Skin epidermis (tissue), 12 donors: ENCODE data around the gene SPATA25.
A peak's percentile ranks its signal among the peaks of the same experiment; 100 is the strongest.

Experiments used
- H3K27ac ChIP-seq, 21 experiments: fragments of 200-600 bp; sonication (generic) in 11 of 21; one replicate each; pipeline ENCODE4 v1.5.0; 2020; ENCODE audit warnings: mild to moderate bottlenecking in 3 of 21, inconsistent platforms in 2 of 21, moderate library complexity in 2 of 21
- H3K4me3 ChIP-seq, 7 experiments: fragments of 200-600 bp; sonication (generic) in 2 of 7; one replicate each; pipeline ENCODE4 v1.5.0; 2020; ENCODE audit warnings: inconsistent platforms in 2 of 7, mild to moderate bottlenecking in 2 of 7, moderate library complexity in 1 of 7

The SPATA25 gene

GRCh38 chr20:45899046-45899835 is 11.8 kb upstream of the SPATA25 start:
- no peak overlapping the region for H3K27ac ChIP-seq
- no peak overlapping the region for H3K4me3 ChIP-seq

- H3K4me3 ChIP-seq, result no peak overlapping the region
- H3K27ac ChIP-seq, result no peak overlapping the region
Measured at GRCh38 chr20:45898285-45898684, 10.9 kb upstream of the SPATA25 start.

- Histone ChIP-seq H3K27ac (no peak overlapping the region), H3K4me3 (no peak overlapping the region)
Measured at GRCh38 chr20:45897692-45898091, 10.3 kb upstream of the SPATA25 start.

- H3K27ac ChIP-seq, result no peak overlapping the region
- no peak overlapping the region for H3K4me3 ChIP-seq
Measured at GRCh38 chr20:45897289-45897688, 9.9 kb upstream of the SPATA25 start.

GRCh38 chr20:45896641-45897161 is 9.3 kb upstream of the SPATA25 start:
- Histone ChIP-seq H3K4me3 (no peak overlapping the region), H3K27ac (no peak overlapping the region)

GRCh38 chr20:45894797-45895196 is 7.4 kb upstream of the SPATA25 start:
- peak overlapping the region in 1 of 21 experiments; percentile 30 for H3K27ac ChIP-seq

GRCh38 chr20:45893831-45894230 is 6.4 kb upstream of the SPATA25 start:
- Histone ChIP-seq H3K27ac (peak overlapping the region in 2 of 21 experiments; percentile 25 to 31), H3K4me3 (no peak overlapping the region)

More at GRCh38 chr20:45894797-45895196, 7.4 kb upstream of the SPATA25 start:
- no peak overlapping the region for H3K4me3 ChIP-seq

- Histone ChIP-seq H3K27ac (peak overlapping the region in 8 of 21 experiments; percentile 7 to 92 (median 36)), H3K4me3 (peak overlapping the region in 1 of 7 experiments; percentile 78)
Measured at GRCh38 chr20:45892828-45893500, 5.5 kb upstream of the SPATA25 start.

GRCh38 chr20:45892049-45892825 is 4.8 kb upstream of the SPATA25 start:
- peak overlapping the region in 15 of 21 experiments; percentile 63 to 92 (median 82) for H3K27ac ChIP-seq
- peak overlapping the region; percentile 53 to 93 (median 78) for H3K4me3 ChIP-seq

- H3K4me3 ChIP-seq, result peak within 1 kb of the TSS; percentile 53 to 93 (median 78)
- peak within 1 kb of the TSS; percentile 36 to 92 (median 78) for H3K27ac ChIP-seq
Measured at GRCh38 chr20:45890985-45891983, 3.9 kb upstream of the SPATA25 start, which contains the start of the genes CTSA and NEURL2. Gene CTSA, plus strand, starts transcription at chr20:45891335. Its CDS starts 234 bp downstream, at chr20:45891569. Gene NEURL2, minus strand, starts transcription at chr20:45891208. Its CDS starts 217 bp downstream, at chr20:45890991.

- Histone ChIP-seq H3K27ac (peak overlapping the region; percentile 36 to 92 (median 78)), H3K4me3 (peak overlapping the region; percentile 53 to 93 (median 78))
Measured at GRCh38 chr20:45890077-45890984, 2.9 kb upstream of the SPATA25 start.

GRCh38 chr20:45888681-45889080 is 1.3 kb upstream of the SPATA25 start:
- no peak overlapping the region for H3K27ac ChIP-seq

GRCh38 chr20:45886590-45887345 is 654 bp downstream of the SPATA25 start:
- Histone ChIP-seq H3K27ac (no peak overlapping the region), H3K4me3 (no peak overlapping the region)

More at GRCh38 chr20:45888681-45889080, 1.3 kb upstream of the SPATA25 start:
- H3K4me3 ChIP-seq, result no peak overlapping the region

- Histone ChIP-seq H3K4me3 (no peak overlapping the region), H3K27ac (no peak overlapping the region)
Measured at GRCh38 chr20:45883100-45883469, 4.3 kb downstream of the SPATA25 start.

GRCh38 chr20:45882469-45883099 is 4.8 kb downstream of the SPATA25 start:
- H3K27ac ChIP-seq, result no peak overlapping the region
- H3K4me3 ChIP-seq, result no peak overlapping the region
